GM18870 (cell line): ENCODE data around the gene RNF151.
"Not testable (repeated sequence)": the region's sequence is repeated elsewhere in the genome, so short reads cannot be mapped to it uniquely, and the experiment has no call there.

Source experiments
- ATAC-seq: cut with Tn5 transposase; IDR thresholded peaks from one replicate; pipeline ENCODE4 v1.9.1; 2021; ENCODE audit warnings: moderate library complexity; ENCODE audit not compliant: unreplicated experiment

Gene RNF151

DNA sequence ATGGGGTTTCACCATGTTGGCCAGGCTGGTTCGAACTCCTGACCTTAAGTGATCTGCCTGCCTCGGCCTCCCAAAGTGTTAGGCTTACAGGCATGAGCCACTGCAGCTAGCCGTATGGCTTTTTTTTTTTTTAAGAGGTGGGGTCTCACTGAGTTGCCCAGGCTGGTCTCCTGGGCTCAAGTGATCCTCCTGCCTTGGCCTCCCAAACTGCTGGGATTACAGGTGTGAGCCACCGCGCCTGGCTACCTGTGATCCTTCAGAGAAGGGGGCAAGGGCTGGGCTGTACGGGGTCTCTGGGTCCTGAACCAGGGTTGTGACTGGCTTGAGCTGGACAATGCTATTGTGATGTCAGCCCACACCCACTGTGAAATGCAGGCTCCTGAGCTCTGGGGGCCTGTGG is at the start of gene RNF151:
TSS of gene RNF151 (plus strand) at position 397 of the 400 bp plus-strand sequence. CDS start 26 bp downstream, outside the sequence.
- no peak for ATAC-seq

- ATAC-seq: no peak
Measured at GRCh38 chr16:1917056-1917664, 49.5 kb upstream of the RNF151 start.

DNA sequence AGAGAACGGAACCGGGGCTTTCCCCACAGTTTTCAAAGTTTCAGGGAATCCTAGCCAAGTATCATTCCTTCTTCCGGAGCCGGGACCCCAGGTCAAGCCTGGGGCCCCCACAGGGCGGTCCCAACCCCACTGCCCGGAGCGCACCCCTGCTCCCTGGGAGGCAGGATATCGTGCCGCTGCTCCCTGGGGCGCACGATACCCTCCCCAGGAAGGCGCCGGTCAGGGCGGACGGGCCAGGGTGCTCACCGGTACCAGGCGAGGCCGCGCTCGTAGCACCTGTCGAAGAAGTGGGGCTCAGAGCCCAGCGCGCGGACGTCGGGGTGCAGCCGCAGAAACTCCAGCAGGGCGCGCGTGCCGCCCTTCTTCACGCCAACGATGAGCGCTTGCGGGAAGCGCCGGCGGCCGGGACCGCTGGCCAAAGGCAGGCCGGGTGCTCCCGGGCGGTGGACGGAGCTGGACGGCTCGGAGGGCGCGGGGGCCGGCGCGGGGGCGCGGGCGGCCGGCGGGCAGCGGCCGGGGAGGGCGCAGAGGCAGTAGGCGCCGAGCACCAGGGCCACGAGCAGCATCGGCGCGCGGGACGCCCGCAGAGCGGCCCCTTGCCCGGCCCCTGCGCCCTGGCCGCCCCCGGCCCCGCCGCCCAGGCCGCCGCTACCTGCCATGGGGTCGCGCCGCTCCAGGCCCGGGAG is 48.8 kb upstream of the RNF151 start:
- ATAC-seq: no peak

DNA sequence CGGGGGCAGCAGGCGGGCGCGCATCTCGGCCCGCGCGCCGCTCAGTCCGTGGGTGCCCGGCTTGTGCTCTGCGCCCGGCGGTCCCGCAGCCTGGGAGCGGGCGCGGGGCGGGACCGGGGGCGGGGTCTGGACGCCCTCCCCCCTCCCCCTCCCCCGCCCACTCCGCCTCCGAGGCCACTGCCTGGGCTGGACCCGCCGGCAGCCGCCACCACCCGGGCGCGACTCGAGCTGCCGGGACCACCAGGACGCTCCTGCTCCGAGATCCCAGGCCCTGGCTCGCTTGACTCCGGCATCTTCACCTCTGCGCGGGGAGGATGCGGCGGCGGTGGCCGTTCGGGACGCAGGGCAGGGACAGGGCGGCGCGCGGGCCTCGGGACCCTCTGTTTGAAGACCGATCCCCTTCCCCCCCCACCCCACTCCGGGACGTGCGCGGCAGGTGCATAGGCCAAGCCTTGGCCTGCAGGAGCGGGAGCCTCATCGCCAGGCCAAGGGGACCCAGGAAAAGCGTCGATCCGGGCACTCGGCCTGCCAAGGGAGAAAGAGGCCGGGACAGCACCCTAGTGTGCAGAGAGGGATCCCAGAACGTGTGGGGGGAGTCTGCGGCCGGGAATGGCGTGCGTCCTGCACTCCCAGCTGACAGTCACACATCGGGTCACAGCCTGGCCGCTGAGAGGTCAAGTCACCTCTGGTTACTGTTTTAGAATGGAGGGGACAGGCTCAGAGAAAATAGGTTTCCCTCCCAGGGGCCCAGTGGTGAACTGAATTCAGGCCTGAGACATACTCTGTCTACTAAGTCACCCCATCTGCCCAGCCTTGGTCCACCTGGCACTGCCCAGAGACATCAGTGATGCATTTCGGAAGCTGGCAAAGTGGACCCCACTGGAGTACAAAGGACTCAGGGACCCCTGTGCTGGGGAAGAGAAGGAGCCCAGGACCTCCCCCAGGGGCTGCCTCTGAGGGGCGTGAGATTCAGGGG is 48.0 kb upstream of the RNF151 start, which contains the start of gene HS3ST6:
TSS of gene HS3ST6 (minus strand) at position 65 of the 976 bp plus-strand sequence. CDS start 92 bp downstream, outside the sequence.
- no peak for ATAC-seq

- no peak for ATAC-seq
Measured at GRCh38 chr16:1919327-1919998, 47.2 kb upstream of the RNF151 start.

DNA sequence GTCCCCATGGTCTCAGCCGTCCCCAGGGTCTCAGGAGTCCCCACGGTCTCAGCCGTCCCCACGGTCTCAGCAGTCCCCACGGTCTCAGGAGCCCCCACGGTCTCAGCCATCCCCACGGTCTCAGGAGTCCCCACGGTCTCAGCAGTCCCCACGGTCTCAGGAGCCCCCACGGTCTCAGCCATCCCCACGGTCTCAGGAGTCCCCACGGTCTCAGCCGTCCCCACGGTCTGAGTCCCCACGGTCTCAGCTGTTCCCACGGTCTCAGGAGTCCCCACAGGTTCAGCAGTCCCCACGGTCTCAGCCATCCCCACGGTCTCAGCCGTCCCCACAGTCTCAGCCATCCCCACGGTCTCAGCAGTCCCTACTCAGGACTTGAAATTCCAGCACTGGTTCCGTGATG is 46.5 kb upstream of the RNF151 start:
- not testable (repeated sequence) for ATAC-seq

- ATAC-seq: no peak
Measured at GRCh38 chr16:1920727-1921171, 45.9 kb upstream of the RNF151 start.

- no peak for ATAC-seq
Measured at GRCh38 chr16:1922357-1922756, 44.3 kb upstream of the RNF151 start.

DNA sequence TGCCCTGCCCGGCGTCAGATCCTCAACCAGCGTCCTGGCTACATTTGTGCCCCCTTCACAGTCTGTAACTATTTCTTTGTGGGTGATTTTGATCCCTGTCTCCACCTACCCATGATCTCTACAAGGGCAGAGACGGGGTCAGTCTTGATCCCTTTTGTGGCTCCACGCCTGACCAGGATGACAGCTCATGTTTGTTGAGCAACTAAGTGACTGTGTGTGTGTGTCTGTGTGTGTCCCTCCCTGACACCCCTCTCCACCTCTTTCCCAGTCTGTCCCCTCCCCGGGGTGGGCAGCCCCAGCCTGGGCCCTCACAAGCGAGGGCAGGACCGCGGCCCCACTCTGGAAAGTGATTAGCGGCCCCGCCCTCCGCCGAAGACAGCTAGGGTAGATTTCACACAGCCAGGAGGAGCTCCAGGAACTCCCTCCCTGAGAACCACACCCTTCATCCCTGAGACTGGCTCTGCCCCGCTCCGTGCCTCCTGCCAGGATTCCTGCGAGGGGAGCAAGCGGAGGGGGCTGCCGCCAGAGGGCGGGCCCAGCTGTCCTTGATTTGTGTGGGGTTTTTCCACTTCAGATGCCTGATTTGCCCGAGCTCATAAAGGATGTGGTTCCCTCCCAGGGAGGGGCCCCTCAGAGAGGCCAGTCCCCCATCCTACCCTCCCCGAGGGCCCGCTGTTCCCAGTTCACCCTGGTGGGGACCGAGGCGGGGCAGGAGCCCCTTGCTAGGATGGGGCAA is 43.2 kb upstream of the RNF151 start:
- no peak for ATAC-seq

- no peak for ATAC-seq
Measured at GRCh38 chr16:1924095-1924494, 42.6 kb upstream of the RNF151 start.

- no peak for ATAC-seq
Measured at GRCh38 chr16:1926271-1926670, 40.4 kb upstream of the RNF151 start.

GRCh38 chr16:1929105-1929504 is 37.6 kb upstream of the RNF151 start:
- no peak for ATAC-seq

DNA sequence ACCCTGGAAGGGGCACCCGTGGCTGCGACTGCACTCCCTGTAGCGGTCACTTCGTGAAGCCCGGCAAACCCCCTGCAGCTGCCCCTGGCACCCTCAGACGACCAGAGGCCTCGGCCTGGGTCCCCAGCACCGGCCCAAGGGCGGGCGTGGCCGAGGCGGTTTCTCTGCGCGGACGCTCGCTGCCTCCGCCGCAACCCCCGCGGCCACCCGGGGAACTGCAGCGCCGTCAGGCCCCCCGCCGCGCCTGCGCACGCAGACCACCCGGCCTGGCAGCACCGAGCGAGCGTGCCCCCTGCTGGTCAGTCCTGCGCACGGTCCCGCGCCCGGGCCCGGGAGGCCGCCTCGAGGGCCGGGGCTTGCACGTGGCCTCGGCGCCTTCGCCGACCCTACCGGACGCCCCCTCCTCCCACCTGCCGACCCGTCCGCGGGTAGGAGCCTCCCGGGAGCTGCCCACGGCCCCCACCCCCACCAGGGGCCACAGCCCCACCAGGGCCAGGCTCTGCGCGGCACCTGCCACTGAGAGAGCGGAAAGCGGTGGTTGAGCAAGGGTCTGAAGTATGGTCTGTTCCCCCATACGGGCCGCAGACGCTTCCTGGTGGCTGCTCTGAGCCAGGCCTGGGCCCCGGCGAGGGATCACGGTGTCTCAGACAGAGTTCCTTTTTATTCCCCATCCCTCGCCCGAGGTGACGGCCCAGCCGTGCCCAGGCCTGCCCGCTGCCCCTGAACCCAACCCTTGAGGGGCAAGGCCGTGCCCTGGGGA is 36.9 kb upstream of the RNF151 start:
- ATAC-seq: no peak

GRCh38 chr16:1930338-1930720 is 36.3 kb upstream of the RNF151 start:
- ATAC-seq: no peak

DNA sequence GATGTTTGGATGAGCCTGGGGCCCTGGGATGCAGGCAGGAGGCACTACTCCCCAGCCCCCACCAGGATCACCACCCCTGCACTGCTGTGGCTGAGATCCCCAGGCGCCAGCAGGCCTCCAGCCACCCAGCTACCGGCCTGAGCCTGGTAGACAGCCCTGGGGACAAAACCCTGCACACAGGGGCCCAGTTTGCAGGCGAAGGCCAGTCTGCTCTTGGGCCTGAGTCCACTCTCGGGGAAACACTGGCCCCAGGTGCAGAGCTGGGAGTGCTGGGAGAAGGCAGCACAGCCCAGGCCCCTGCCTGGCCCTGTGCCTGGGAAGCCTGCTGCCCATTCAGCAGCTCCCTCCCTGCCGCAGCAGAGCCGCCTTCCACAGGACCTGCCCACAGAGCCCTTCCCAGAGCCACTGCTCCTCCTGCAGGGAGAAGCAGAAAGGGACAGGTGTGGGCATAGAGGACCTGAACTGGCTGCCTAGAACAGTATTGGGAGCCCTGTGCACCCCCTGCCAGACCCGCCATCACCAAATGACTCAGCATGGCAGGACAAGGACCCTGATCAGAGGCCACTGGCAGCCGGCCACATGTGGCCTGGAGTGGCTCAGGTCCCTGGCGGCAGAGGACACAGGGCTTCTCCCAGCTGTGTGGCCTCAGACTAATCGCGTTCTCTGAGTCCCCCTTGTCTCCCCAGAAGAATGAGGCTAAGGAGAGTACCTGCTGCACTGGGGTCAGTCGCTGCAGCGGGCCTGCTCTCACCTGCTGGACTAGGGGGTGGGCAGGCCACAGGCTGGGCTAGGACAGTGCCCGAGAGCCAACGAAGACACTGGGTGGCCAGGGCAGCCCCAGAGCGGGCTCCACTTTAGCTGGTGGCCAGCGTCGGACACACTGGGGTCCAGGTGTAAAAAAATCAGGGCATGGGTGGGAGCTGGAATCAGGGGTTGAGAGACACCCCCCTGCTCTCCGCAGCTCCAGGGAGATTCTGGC is 34.3 kb upstream of the RNF151 start:
- ATAC-seq: no peak

- no peak for ATAC-seq
Measured at GRCh38 chr16:1933097-1933661, 33.5 kb upstream of the RNF151 start.

GRCh38 chr16:1936945-1937479 is 29.6 kb upstream of the RNF151 start:
- no peak for ATAC-seq

DNA sequence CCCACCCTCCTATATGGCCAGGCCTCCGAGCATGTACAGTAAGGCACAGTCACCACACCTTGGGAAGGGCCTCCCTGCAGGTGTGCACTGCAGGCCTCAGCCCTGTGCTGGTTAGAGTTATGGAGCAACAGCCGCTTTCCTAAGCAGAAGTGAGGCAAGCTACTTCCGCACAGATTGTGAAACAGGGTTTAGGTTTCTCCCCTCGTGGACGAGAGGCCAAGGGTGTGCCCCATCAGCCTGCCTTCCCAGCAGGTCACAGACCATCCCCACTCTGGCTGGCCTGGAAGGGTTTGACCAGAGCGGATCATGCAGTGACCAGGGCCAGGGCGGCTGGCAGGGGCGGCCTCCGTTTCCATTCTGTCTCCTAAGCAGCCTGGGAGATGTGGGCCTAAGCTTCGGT is 28.3 kb upstream of the RNF151 start:
- ATAC-seq: no peak
